H1 (cell line): ENCODE data around the gene PGD. TPM values are rescaled to one million over a fixed set of nuclear protein-coding genes. Genes with fewer than 3 reads are reported as not detected.

Source experiments
- BCL11A ChIP-seq, 2 experiments: IDR thresholded peaks; one replicate each; pipeline ENCODE4 v1.6.1; 2011; ENCODE audit warnings: low read depth in 2 of 2, low read length in 2 of 2, mild to moderate bottlenecking in 2 of 2
- BRCA1 ChIP-seq: IDR thresholded peaks from 2 replicates; pipeline ENCODE4 v1.6.1; 2012; ENCODE audit warnings: low read depth, low read length, improper control_type of control experiment
- CBX8 ChIP-seq: fragments of 300-800, 300-1000 bp; sonication (generic); IDR thresholded peaks from 2 replicates; pipeline ENCODE4 v1.7.1; 2016; ENCODE audit warnings: low read depth, low read length, borderline replicate concordance
- CREB1 ChIP-seq: IDR thresholded peaks from 2 replicates; pipeline ENCODE4 v1.6.1; 2012; ENCODE audit warnings: inconsistent platforms
- CTBP2 ChIP-seq: IDR thresholded peaks from 2 replicates; pipeline ENCODE4 v1.7.0; 2011; ENCODE audit warnings: borderline replicate concordance, mild to moderate bottlenecking, moderate library complexity, mixed read lengths, low read length; ENCODE audit not compliant: insufficient read depth, insufficient read length
- HDAC2 ChIP-seq, 2 experiments: fragments of 300-600 bp in 1 of 2; sonication (generic) in 1 of 2; IDR thresholded peaks; 2 replicates each; pipeline ENCODE4 v1.6.1; 2011 to 2012; ENCODE audit warnings: low read depth in 2 of 2, low read length in 2 of 2, mild to moderate bottlenecking in 2 of 2, moderate library complexity in 2 of 2, borderline replicate concordance in 1 of 2, inconsistent platforms in 1 of 2
- JUN ChIP-seq: IDR thresholded peaks from 2 replicates; pipeline ENCODE4 v1.6.1; 2011; ENCODE audit warnings: low read depth, mild to moderate bottlenecking, improper control_type of control experiment, low read length
- JUND ChIP-seq: IDR thresholded peaks from 2 replicates; pipeline ENCODE4 v1.6.1; 2011; ENCODE audit warnings: mild to moderate bottlenecking, improper control_type of control experiment, low read length
- KDM1A ChIP-seq: fragments of 200-600, 300-600 bp; sonication (generic); IDR thresholded peaks from 2 replicates; pipeline ENCODE4 v1.7.1; 2016; ENCODE audit warnings: mild to moderate bottlenecking, low read length, borderline replicate concordance
- KDM5A ChIP-seq: fragments of 200-600 bp; IDR thresholded peaks from 2 replicates; pipeline ENCODE4 v1.7.1; 2012; ENCODE audit warnings: mild to moderate bottlenecking, low read length, inconsistent platforms, mixed read lengths
- MAFK ChIP-seq: IDR thresholded peaks from 2 replicates; pipeline ENCODE4 v1.6.1; 2012; ENCODE audit warnings: low read depth, mild to moderate bottlenecking, improper control_type of control experiment, low read length
- NRF1 ChIP-seq: IDR thresholded peaks from 2 replicates; pipeline ENCODE4 v1.6.1; 2011; ENCODE audit warnings: mild to moderate bottlenecking, low read depth, low read length, improper control_type of control experiment
- POLR2AphosphoS5 ChIP-seq: IDR thresholded peaks from 2 replicates; pipeline ENCODE4 v1.6.1; 2011; ENCODE audit warnings: low read depth, low read length
- POU5F1 ChIP-seq: IDR thresholded peaks from 2 replicates; pipeline ENCODE4 v1.6.1; 2011; ENCODE audit warnings: low read depth, mild to moderate bottlenecking, low read length, moderate library complexity
- RNF2 ChIP-seq: fragments of 200-900, 300-1000 bp; sonication (generic); IDR thresholded peaks from 2 replicates; pipeline ENCODE4 v1.7.1; 2016; ENCODE audit warnings: borderline replicate concordance, low read depth, mild to moderate bottlenecking, antibody characterized with exemption, low read length; ENCODE audit not compliant: poor library complexity, severe bottlenecking; ENCODE audit errors: missing control alignments
- RXRA ChIP-seq: IDR thresholded peaks from 2 replicates; pipeline ENCODE4 v1.6.1; 2011; ENCODE audit warnings: low read depth, mild to moderate bottlenecking, low read length, moderate library complexity; ENCODE audit not compliant: insufficient read depth
- SAP30 ChIP-seq: fragments of 300-600 bp; sonication (generic); IDR thresholded peaks from 2 replicates; pipeline ENCODE4 v1.7.1; 2012; ENCODE audit warnings: low read length, moderate library complexity, mild to moderate bottlenecking, inconsistent platforms; ENCODE audit not compliant: insufficient read depth, insufficient replicate concordance
- SP1 ChIP-seq: IDR thresholded peaks from 2 replicates; pipeline ENCODE4 v1.6.1; 2011; ENCODE audit warnings: low read depth, low read length
- SP4 ChIP-seq: IDR thresholded peaks from 2 replicates; pipeline ENCODE4 v1.6.1; 2012; ENCODE audit warnings: low read length, inconsistent platforms
- YY1 ChIP-seq: IDR thresholded peaks from 2 replicates; pipeline ENCODE4 v1.6.1; 2011; ENCODE audit warnings: low read depth, mild to moderate bottlenecking, low read length
- polyA plus RNA-seq, 7 experiments: library from polyadenylated mRNA; depleted of rRNA in 3 of 7; stranded (reverse) in 5 of 7; unstranded in 2 of 7; fragments of >200 nt in 5 of 7; fragments of 200-250 nt in 2 of 7; gene quantifications; 1 replicate in 5 of 7; 2 replicates in 1 of 7; 4 replicates in 1 of 7; pipeline versions ENCODE4 v1.2.1 to v1.2.3, GENCODE V29; 2011 to 2013; ENCODE audit warnings: missing spikeins in 2 of 7, mixed read lengths in 2 of 7
- total RNA-seq: library from RNA; stranded (reverse); fragmentation: NEBNext Ultra II Directional; extraction: Animal tissue kit (Norgen Biotek cat#: 25700); gene quantifications from 2 replicates; pipeline ENCODE4 v1.2.1, GENCODE V29; 2021
- TF ChIP-seq, protein P1 (sequence below): IDR thresholded peaks from 2 replicates; pipeline ENCODE4 v1.6.1; 2011; ENCODE audit warnings: low read length, improper control_type of control experiment
- TF ChIP-seq, protein P2 (sequence below): IDR thresholded peaks from 2 replicates; pipeline ENCODE4 v1.6.1; 2012; ENCODE audit warnings: low read length, inconsistent platforms

Gene PGD
- total and polyA plus RNA-seq, 2 of the 8 experiments (the other 6 are each of a cell fraction or from before 2014, with no cell fraction given) = 191 to 331 TPM

- TF ChIP-seq HDAC2 (IDR thresholded peaks at IDR 0.05; ENCODE audit: borderline replicate concordance in 1 of 2, low read depth in 2 of 2, low read length in 2 of 2) (peak in 1 of 2 experiments; percentile 77; a peak in 1 of 4 replicates), CREB1 (peak; percentile 79), KDM5A (no peak), NRF1 (no peak), RNF2 (peak; percentile 40), SP4 (peak; percentile 97), KDM1A (no peak), CBX8 (no peak), SAP30 (no peak), POU5F1 (no peak), BCL11A (IDR thresholded peaks at IDR 0.05; ENCODE audit: low read depth in 2 of 2, low read length in 2 of 2) (no peak), YY1 (0 out of 2 replicates have a peak, but pooled peaks have one; percentile 35), BRCA1 (no peak), SP1 (peak; percentile 99), JUN (no peak), RXRA (no peak), MAFK (no peak), POLR2AphosphoS5 (peak; percentile 81), CTBP2 (no peak), JUND (no peak)
- TF ChIP-seq, protein P1, sequence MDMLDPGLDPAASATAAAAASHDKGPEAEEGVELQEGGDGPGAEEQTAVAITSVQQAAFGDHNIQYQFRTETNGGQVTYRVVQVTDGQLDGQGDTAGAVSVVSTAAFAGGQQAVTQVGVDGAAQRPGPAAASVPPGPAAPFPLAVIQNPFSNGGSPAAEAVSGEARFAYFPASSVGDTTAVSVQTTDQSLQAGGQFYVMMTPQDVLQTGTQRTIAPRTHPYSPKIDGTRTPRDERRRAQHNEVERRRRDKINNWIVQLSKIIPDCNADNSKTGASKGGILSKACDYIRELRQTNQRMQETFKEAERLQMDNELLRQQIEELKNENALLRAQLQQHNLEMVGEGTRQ = no peak
- TF ChIP-seq, protein P2, sequence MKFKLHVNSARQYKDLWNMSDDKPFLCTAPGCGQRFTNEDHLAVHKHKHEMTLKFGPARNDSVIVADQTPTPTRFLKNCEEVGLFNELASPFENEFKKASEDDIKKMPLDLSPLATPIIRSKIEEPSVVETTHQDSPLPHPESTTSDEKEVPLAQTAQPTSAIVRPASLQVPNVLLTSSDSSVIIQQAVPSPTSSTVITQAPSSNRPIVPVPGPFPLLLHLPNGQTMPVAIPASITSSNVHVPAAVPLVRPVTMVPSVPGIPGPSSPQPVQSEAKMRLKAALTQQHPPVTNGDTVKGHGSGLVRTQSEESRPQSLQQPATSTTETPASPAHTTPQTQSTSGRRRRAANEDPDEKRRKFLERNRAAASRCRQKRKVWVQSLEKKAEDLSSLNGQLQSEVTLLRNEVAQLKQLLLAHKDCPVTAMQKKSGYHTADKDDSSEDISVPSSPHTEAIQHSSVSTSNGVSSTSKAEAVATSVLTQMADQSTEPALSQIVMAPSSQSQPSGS = no peak
Measured at GRCh38 chr1:10398734-10399443, at the start of gene PGD (continued).
